Left cardiac atrium (tissue), 4 donors: Measurements from ENCODE around the gene GSC2. TPM values are rescaled to one million over a fixed set of nuclear protein-coding genes. Genes with fewer than 3 reads are reported as not detected.

ENCODE experiments used
- ATAC-seq, 2 donors: fragments of 200-7000 bp; cut with Tn5 transposase; one replicate each; pipeline ENCODE4 v1.9.1; 2020; ENCODE audit warnings: mild to moderate bottlenecking in 2 of 2, moderate library complexity in 2 of 2
- DNase-seq: peaks from one replicate; pipeline ENCODE4 v3.0.0-alpha.2; 2020
- intact Hi-C, 2 donors: fragments of 100-400 bp; cut with DNase I; formaldehyde crosslinking; loops; one replicate each; pipeline versions ENCODE4 v1.14.1 to v1.15.1; 2022 to 2023
- total RNA-seq, 2 donors: library from RNA; stranded (reverse); fragmentation: NEBNext Ultra II Directional; extraction: Animal tissue kit (Norgen Biotek cat#: 25700); gene quantifications; one replicate each; pipeline ENCODE4 v1.2.1, GENCODE V29; 2021
- donor health status: DM: no; HTN: yes; CAD: no.
- donor health status: DM: no; HTN: yes; CAD: no; lungs with severe emphysema.
- donor health status: DM: yes; HTN: yes; CAD: no.
- donor health status: Dilated cardiomyopathy.

Gene GSC2
- total RNA-seq, 2 donors from 2014 or later, result not detected

GRCh38 chr22:19110646-19111045, 39.4 kb downstream of the GSC2 start:
- no peak for DNase-seq
- intact Hi-C loops, result no loop called here
- no peak for ATAC-seq

- intact Hi-C loops, result no loop called here
- ATAC-seq, result no peak
- no peak for DNase-seq
These were observed 40.0 kb downstream of the GSC2 start for GRCh38 chr22:19110064-19110458.

DNA sequence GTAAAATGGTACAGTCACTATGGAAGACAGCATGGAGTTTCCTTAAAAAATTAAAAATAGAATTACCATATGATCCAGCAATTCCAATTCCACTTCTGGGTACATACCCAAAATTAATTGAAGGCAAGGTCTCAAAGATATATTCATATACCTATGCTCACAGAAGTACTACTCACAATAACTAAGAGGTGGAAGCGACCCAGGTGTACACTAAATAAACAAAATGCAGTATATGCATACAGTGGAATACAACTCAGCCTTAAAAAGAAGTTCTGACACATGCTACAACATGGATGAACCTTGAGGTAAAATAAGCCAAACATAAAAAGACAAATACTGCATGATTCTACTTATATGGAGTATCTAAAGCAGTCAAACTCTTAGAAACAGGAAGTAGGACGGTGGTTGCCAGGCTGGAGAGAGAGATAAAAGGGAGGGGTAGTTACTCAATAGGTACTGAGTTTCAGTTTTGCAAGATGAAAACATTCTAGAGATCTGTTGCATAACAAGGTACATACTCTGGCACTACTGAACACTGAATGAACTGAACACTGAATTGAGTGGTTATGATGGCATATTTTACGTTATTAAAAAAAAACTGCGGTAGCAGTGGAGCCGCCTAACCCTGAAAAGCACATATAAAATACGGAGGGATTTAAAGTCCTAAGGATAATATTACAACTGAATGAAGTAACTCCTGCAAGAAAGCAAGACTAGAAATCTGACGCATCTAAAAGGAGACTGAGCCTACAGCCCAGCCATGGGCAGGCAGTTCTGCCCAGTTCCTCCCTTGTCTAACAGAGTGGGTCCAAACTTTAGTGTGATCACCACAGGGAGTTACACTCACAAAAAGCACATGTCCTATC, 40.7 kb downstream of the GSC2 start:
- DNase-seq (no peak), ATAC-seq (peak; percentile 87 to 88)
- intact Hi-C loops, result no loop called here

DNA sequence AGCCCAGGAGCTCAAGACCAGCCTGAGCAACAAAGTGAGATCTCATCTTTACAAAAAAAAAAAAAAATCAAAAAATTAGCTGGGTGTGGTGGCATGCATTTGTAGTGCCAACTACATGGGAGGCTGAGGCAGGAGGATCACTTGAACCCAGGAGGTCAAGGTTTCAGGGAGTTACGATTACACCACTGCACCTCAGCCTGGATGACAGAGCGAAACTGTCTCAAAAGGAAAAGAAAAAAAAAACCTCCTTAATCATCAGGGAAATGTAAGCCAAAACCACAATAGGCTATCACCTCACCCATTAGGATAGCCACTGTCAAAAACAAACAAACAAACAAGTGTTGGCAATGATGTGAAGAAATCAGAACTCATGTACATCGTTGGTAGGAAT, 41.3 kb downstream of the GSC2 start:
- intact Hi-C loops, result no loop called here
- ATAC-seq (no peak), DNase-seq (no peak)

DNA sequence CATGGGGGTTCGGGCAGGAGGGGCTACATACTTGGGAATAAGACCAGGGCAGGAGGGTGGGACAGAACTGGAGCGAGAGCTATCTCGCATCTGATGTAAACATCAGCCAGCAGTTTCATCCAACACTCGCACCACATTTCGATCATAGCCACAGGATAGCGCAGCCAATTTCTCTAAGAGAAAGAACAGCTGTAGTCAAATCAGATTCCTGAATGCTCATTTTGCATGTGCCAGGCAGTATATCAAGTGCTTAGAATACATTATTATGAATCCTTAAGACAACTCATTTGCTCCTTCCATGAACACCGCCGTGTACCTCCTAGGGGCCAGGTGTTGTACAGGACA, 42.4 kb downstream of the GSC2 start:
- no peak for ATAC-seq
- intact Hi-C loops, result no loop called here
- no peak for DNase-seq

DNA sequence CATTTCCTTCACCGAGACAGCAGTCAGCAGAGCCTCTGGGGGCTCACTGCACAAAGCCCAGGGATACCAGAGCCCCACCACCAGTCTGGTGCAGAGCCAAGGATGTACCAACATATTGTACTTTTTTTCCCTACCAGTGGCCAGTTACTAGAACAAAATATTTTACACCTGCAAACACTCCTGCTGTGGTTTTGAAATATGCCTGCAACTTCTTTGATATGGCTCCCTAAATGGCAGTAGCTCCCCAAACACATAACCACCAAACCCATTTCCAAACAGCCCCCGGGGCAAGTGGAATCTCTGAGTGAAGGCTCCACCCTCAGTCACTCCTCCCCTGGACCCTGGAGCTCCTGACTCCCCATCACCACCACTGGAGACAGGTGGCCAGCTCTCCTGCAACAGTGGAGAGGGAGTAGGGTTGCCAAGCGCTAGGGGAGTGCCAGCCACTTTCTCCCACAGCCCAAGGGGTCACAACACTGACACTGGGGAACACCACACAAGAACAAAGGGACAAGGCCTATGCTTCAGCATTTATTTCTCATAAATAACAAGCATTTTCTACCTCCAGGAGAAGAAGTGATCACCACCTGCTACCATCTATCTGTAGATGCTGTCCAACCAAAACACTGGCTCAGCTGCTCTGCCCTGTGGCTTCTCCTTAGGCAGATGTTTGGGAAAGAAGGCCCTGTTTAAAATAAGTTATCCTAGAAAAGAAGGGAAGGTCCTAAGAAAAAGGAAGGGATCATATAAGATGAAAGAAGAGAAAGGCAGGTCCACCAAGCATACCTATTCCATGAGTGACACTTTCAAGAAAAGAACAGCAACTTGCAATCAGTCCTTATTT, 43.0 kb downstream of the GSC2 start:
- DNase-seq (no peak), ATAC-seq (no peak)
- intact Hi-C loops, result no loop called here

- DNase-seq, result no peak
- intact Hi-C loops, result no loop called here
- ATAC-seq, result no peak
These were observed 44.0 kb downstream of the GSC2 start for GRCh38 chr22:19105867-19106802.

GRCh38 chr22:19105456-19105855, 44.6 kb downstream of the GSC2 start:
- no peak for ATAC-seq
- intact Hi-C loops, result no loop called here
- DNase-seq, result no peak

GRCh38 chr22:19103880-19104821, 45.9 kb downstream of the GSC2 start:
- ATAC-seq, result no peak
- intact Hi-C loops, result no loop called here
- DNase-seq, result no peak

- intact Hi-C loops, result no loop called here
- DNase-seq, result no peak
- ATAC-seq, result no peak
These were observed 51.9 kb downstream of the GSC2 start for GRCh38 chr22:19098157-19098556.

DNA sequence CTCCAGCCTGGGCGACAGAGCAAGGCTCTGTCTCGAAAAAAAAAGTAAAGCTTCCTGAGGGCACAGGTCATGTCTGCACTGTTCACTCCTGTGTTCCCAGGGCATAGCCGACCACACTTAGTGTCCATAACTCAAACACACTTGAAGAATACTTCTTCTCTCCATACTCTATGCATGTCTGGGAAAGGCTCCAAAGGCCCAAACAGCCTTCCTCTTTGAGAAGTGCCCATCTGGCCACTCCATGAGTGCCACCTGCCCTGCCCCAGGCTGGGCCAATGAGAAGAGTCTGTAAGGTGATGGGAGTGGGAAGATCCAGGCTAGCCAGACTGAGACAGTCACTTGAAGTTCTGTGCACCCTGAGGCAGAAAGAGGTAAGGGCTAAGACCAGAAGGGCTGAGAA, 52.6 kb downstream of the GSC2 start:
- ATAC-seq (peak in 1 of 2 donors; percentile 15), DNase-seq (no peak)
- intact Hi-C loops, result no loop called here

Other genes with a start within 250 kb of the GSC2 start
- gene DGCR6, start 244.0 kb downstream of the GSC2 start, total RNA-seq, result 1 to 10 TPM; 4.2 to 7.5 TPM
- gene PRODH, start 214.0 kb downstream of the GSC2 start, total RNA-seq, result 1 to 10 TPM; 2.3 to 5.6 TPM
- gene DGCR2, start 27.9 kb downstream of the GSC2 start, total RNA-seq, result 10 to 100 TPM; 30.4 to 31.4 TPM
- gene TSSK2, start 19.0 kb downstream of the GSC2 start, total RNA-seq, result not detected
- 10 to 100 TPM in 1 of 2 donors, 1 to 10 TPM in 1; 9.8 to 10.1 TPM for gene ESS2, start 5.6 kb downstream of the GSC2 start, total RNA-seq
- gene SLC25A1, start 28.4 kb upstream of the GSC2 start, total RNA-seq, result 10 to 100 TPM; 39.0 to 48.2 TPM
- gene CLTCL1, start 141.4 kb upstream of the GSC2 start, total RNA-seq, result 10 to 100 TPM; 16.0 to 20.5 TPM